HCT116 (cell line): ENCODE measurements around the gene PPTC7. TPM values are rescaled to one million over a fixed set of nuclear protein-coding genes. Genes with fewer than 3 reads are reported as not detected.

Experiments used
- ATAC-seq: fragments of 200-7000 bp; cut with Tn5 transposase; 2 replicates; pipeline ENCODE4 v1.9.1; 2020; ENCODE audit warnings: mild to moderate bottlenecking, moderate library complexity
- BruUV-seq: library from RNA; stranded (reverse); fragments of 400-500 nt; replicated peaks from 2 replicates; lab custom pipeline; 2021; lab: Mats Ljungman, UMichigan
- CTCF ChIA-PET: fragments of 300-600 bp; sonication (Branson Sonifier 250); formaldehyde crosslinking; loops from one replicate; lab custom pipeline; 2021; ENCODE audit warnings: antibody characterized with exemption; lab: Charles Lee
- POLR2A ChIA-PET: fragments of 300-600, 350-600 bp; sonication (Branson Sonifier 250); formaldehyde crosslinking; loops from one replicate; lab custom pipeline; 2021; ENCODE audit warnings: antibody characterized with exemption; lab: Charles Lee
- RAD21 ChIA-PET, 2 experiments: fragments of 300-600 bp; sonication (Branson Sonifier 250); formaldehyde crosslinking; loops; one replicate each; lab custom pipeline; 2023; ENCODE audit warnings: low total read pairs in 2 of 2; ENCODE audit not compliant: uncharacterized antibody in 2 of 2, unreplicated experiment in 2 of 2, low non-redundant PET in 1 of 2; lab: Charles Lee
- DNase-seq: peaks from one replicate; pipeline ENCODE4 v3.0.0-alpha.2; 2010; ENCODE audit warnings: low read depth, low spot score
- H2AFZ ChIP-seq: fragments of 200-600 bp; shearing (Covaris generic), sonication (generic); 2 replicates; pipeline ENCODE4 v1.6.1; 2017; ENCODE audit warnings: low read depth, mixed run types, mixed read lengths, antibody characterized with exemption, low read length; ENCODE audit not compliant: poor library complexity, severe bottlenecking
- H3K27ac ChIP-seq: 2 replicates; pipeline ENCODE4 v1.5.1; 2012; ENCODE audit warnings: low read depth, low read length
- H3K27me3 ChIP-seq: fragments of 200-600 bp; sonication (generic); 2 replicates; pipeline ENCODE4 v1.6.1; 2016; ENCODE audit warnings: mixed run types, low read length, mixed read lengths; ENCODE audit not compliant: insufficient read depth
- H3K36me3 ChIP-seq, 2 experiments: fragments of 200-500 bp in 1 of 2; fragments of 200-600 bp in 1 of 2; sonication (Bioruptor generic) in 1 of 2; sonication (generic) in 1 of 2; 2 replicates each; pipeline versions ENCODE4 v1.5.1 to v1.6.1; 2014 to 2016; ENCODE audit warnings: low read length in 2 of 2, inconsistent platforms in 1 of 2, mixed read lengths in 1 of 2, mixed run types in 1 of 2; ENCODE audit not compliant: insufficient read depth in 2 of 2, control insufficient read depth in 1 of 2
- H3K4me1 ChIP-seq, 2 experiments: fragments of 200-600 bp in 1 of 2; sonication (generic) in 1 of 2; 2 replicates each; pipeline versions ENCODE4 v1.5.1 to v1.6.1; 2012 to 2017; ENCODE audit warnings: low read length in 2 of 2, inconsistent platforms in 1 of 2, mild to moderate bottlenecking in 1 of 2, mixed read lengths in 1 of 2, mixed run types in 1 of 2, moderate library complexity in 1 of 2; ENCODE audit not compliant: insufficient read depth in 2 of 2, control insufficient read depth in 1 of 2
- H3K4me2 ChIP-seq: fragments of 200-600 bp; sonication (generic); 2 replicates; pipeline ENCODE4 v1.6.1; 2017; ENCODE audit warnings: mixed run types, low read length, mixed read lengths
- H3K4me3 ChIP-seq, 2 experiments: fragments of 200-600 bp in 1 of 2; sonication (generic) in 1 of 2; replicated peaks in 1 of 2; 2 replicates each; pipeline ENCODE4 v1.5.1; 2011 to 2016; ENCODE audit warnings: low read length in 2 of 2, control low read depth in 1 of 2, low read depth in 1 of 2, mild to moderate bottlenecking in 1 of 2, mixed read lengths in 1 of 2, mixed run types in 1 of 2
- H3K79me2 ChIP-seq: fragments of 200-600 bp; sonication (generic); 2 replicates; pipeline ENCODE4 v1.6.1; 2017; ENCODE audit warnings: mild to moderate bottlenecking, mixed run types, low read length, moderate library complexity, mixed read lengths; ENCODE audit not compliant: insufficient read depth
- H3K9ac ChIP-seq: fragments of 200-600 bp; sonication (generic); 2 replicates; pipeline ENCODE4 v1.6.1; 2016; ENCODE audit warnings: low read length, mixed read lengths
- H3K9me2 ChIP-seq: fragments of 200-600 bp; sonication (generic), shearing (Covaris generic); 2 replicates; pipeline ENCODE4 v1.6.1; 2017; ENCODE audit warnings: mixed run types, mild to moderate bottlenecking, moderate library complexity; ENCODE audit not compliant: insufficient read depth
- H3K9me3 ChIP-seq, 2 experiments: fragments of 200-500 bp in 1 of 2; fragments of 200-600 bp in 1 of 2; sonication (Bioruptor generic) in 1 of 2; sonication (generic) in 1 of 2; 2 replicates each; pipeline ENCODE4 v1.6.1; 2014 to 2017; ENCODE audit warnings: low read length in 2 of 2, mixed read lengths in 2 of 2, inconsistent platforms in 1 of 2, low read depth in 1 of 2, mild to moderate bottlenecking in 1 of 2, mixed run types in 1 of 2, moderate library complexity in 1 of 2; ENCODE audit not compliant: control insufficient read depth in 1 of 2, insufficient read depth in 1 of 2
- H4K20me1 ChIP-seq: fragments of 200-600 bp; sonication (generic), shearing (Covaris generic); 2 replicates; pipeline ENCODE4 v1.6.1; 2017; ENCODE audit warnings: mixed run types, mild to moderate bottlenecking, moderate library complexity; ENCODE audit not compliant: insufficient read depth
- ATF3 ChIP-seq: IDR thresholded peaks from 2 replicates; pipeline ENCODE4 v1.6.1; 2012
- CTCF ChIP-seq, 3 experiments: fragments of 200-600 bp in 1 of 3; sonication (generic) in 1 of 3; IDR thresholded peaks in 2 of 3; conservative IDR thresholded peaks in 1 of 3; 2 replicates each; pipeline ENCODE4 v1.5.1; 2012 to 2017; ENCODE audit warnings: low read depth in 2 of 3, low read length in 2 of 3, antibody characterized with exemption in 1 of 3, borderline replicate concordance in 1 of 3, control low read depth in 1 of 3, mild to moderate bottlenecking in 1 of 3, mixed read lengths in 1 of 3, mixed run types in 1 of 3, moderate library complexity in 1 of 3; ENCODE audit not compliant: insufficient read depth in 1 of 3
- FOSL1 ChIP-seq: IDR thresholded peaks from 2 replicates; pipeline ENCODE4 v1.6.1; 2012; ENCODE audit warnings: low read depth
- JUND ChIP-seq: IDR thresholded peaks from 2 replicates; pipeline ENCODE4 v1.6.1; 2012
- POLR2AphosphoS5 ChIP-seq: IDR thresholded peaks from 2 replicates; pipeline ENCODE4 v1.6.1; 2011; ENCODE audit warnings: mild to moderate bottlenecking, low read depth, low read length, moderate library complexity
- SIN3A ChIP-seq: IDR thresholded peaks from 2 replicates; pipeline ENCODE4 v1.6.1; 2012; ENCODE audit warnings: low read depth
- SRF ChIP-seq: IDR thresholded peaks from 2 replicates; pipeline ENCODE4 v1.6.1; 2012; ENCODE audit warnings: low read depth
- ZNF274 ChIP-seq: fragments of 200-500 bp; sonication (Bioruptor generic); IDR thresholded peaks from 2 replicates; pipeline ENCODE4 v1.6.1; 2014; ENCODE audit warnings: mild to moderate bottlenecking, low read depth, low read length, inconsistent platforms
- intact Hi-C: fragments of 100-400 bp; cut with micrococcal nuclease; formaldehyde crosslinking; loops from 2 replicates; pipeline ENCODE4 v1.10.0; 2022
- total RNA-seq: library from RNA; stranded (reverse); gene quantifications from one replicate; pipeline ENCODE4 v1.2.1, GENCODE V29; 2021; ENCODE audit not compliant: unreplicated experiment

Gene PPTC7
- total RNA-seq, 1 experiment from 2014 or later = 25.2 TPM

- CTCF ChIA-PET = interaction anchor here (1.5 to 1.6 kb wide), 2 partner anchors 17 to 46 kb away, joined by 5 to 6 read pairs; no protein-coding TSS in a partner anchor
- peaks cover 0 to 9% of the 10 kb centered on the region in 2 experiments; a peak in 2 of 4 replicates for H3K36me3 ChIP-seq
- intact Hi-C loops = no loop called here
- no TSS peak for BruUV-seq
- no peaks in the 10 kb centered on the region for H3K9me2 ChIP-seq
- H3K4me1 ChIP-seq = peaks cover 0 to 6% of the 10 kb centered on the region in 2 experiments; a peak in 1 of 4 replicates
- H3K4me3 ChIP-seq = no peak overlapping the region
- POLR2A ChIA-PET = no interaction called here
- no peak overlapping the region for H2AFZ ChIP-seq
- no peak for DNase-seq
- H4K20me1 ChIP-seq = no peaks in the 10 kb centered on the region
- no peak overlapping the region for H3K9ac ChIP-seq
- no peak overlapping the region for H3K27ac ChIP-seq
- RAD21 ChIA-PET = no interaction called here
- H3K9me3 ChIP-seq = no peaks in the 10 kb centered on the region
- peaks cover 89% of the 10 kb centered on the region for H3K79me2 ChIP-seq
- H3K4me2 ChIP-seq = no peak overlapping the region
- no peaks in the 10 kb centered on the region for H3K27me3 ChIP-seq
- no peak for ATAC-seq
- TF ChIP-seq ATF3 = no peak
- no peak for TF ChIP-seq JUND
- TF ChIP-seq POLR2AphosphoS5 = no peak
Observed at GRCh38 chr12:110554184-110554583, 28.9 kb downstream of the PPTC7 start.

- Histone ChIP-seq H3K4me2 (no peak overlapping the region), H3K9me2 (no peaks in the 10 kb centered on the region), H3K9me3 (no peaks in the 10 kb centered on the region), H3K36me3 (peaks cover 0 to 9% of the 10 kb centered on the region in 2 experiments; a peak in 2 of 4 replicates), H3K27me3 (no peaks in the 10 kb centered on the region), H3K79me2 (peaks cover 88% of the 10 kb centered on the region), H3K4me3 (no peak overlapping the region), H3K4me1 (peaks cover 0 to 8% of the 10 kb centered on the region in 2 experiments; a peak in 1 of 4 replicates), H2AFZ (no peak overlapping the region), H3K27ac (no peak overlapping the region), H4K20me1 (no peaks in the 10 kb centered on the region), H3K9ac (no peak overlapping the region)
- ChIA-PET RAD21 (no interaction called here), POLR2A (no interaction called here), CTCF (interaction anchor here (2.6 kb wide), 1 partner anchor 50 kb away, joined by 34 read pairs; no protein-coding TSS in a partner anchor)
- ATAC-seq = no peak
- DNase-seq = no peak
- TF ChIP-seq SRF (no peak), JUND (no peak), CTCF (IDR thresholded peaks at IDR 0.05 in 2 of 3, conservative IDR thresholded peaks at IDR 0.05 in 1 of 3; ENCODE audit: borderline replicate concordance in 1 of 3, insufficient read depth in 1 of 3, low read depth in 2 of 3, low read length in 2 of 3) (no peak), FOSL1 (no peak), ZNF274 (no peak), SIN3A (no peak)
- no TSS peak for BruUV-seq
- intact Hi-C loops = no loop called here
Observed at GRCh38 chr12:110550981-110551380, 32.1 kb downstream of the PPTC7 start.
